ENCODE results near the gene FHIT. TPM values are rescaled to one million over a fixed set of nuclear protein-coding genes. Genes with fewer than 3 reads are reported as not detected.

FHIT gene
- total RNA-seq, 4 donors from 2014 or later = 1.6 to 12.9 (median 7.8) TPM

DNA sequence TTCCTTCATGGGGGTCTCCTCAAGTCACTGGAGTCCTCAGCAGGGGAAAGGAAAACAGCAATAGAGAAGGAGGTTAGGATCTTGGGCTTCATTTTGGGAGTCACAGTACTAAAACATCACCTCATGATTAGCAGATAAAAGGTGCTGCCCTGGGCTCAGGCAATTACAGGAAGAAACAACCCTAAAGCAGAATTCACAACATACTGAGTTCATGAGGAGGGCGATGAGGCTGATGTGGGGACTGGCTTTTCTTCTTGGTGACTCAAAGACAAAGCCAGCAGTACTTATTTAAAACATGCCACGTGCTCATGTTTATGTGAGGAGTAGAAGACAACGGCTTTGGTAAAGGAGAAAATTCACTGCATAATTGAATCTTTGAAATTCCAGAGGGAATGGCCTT lies 1379.1 kb downstream of the FHIT start:
- H3K4me3 ChIP-seq = no peak overlapping the region
- no peaks in the 10 kb centered on the region for H3K36me3 ChIP-seq
- 37 to 52% methylated on average over 3 of the region's 3 CpGs for WGBS, 2 donors
- no peaks in the 10 kb centered on the region for H3K9me3 ChIP-seq
- TF ChIP-seq, protein P1, sequence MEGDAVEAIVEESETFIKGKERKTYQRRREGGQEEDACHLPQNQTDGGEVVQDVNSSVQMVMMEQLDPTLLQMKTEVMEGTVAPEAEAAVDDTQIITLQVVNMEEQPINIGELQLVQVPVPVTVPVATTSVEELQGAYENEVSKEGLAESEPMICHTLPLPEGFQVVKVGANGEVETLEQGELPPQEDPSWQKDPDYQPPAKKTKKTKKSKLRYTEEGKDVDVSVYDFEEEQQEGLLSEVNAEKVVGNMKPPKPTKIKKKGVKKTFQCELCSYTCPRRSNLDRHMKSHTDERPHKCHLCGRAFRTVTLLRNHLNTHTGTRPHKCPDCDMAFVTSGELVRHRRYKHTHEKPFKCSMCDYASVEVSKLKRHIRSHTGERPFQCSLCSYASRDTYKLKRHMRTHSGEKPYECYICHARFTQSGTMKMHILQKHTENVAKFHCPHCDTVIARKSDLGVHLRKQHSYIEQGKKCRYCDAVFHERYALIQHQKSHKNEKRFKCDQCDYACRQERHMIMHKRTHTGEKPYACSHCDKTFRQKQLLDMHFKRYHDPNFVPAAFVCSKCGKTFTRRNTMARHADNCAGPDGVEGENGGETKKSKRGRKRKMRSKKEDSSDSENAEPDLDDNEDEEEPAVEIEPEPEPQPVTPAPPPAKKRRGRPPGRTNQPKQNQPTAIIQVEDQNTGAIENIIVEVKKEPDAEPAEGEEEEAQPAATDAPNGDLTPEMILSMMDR (IDR thresholded peaks at IDR 0.05) = no peak
- no peak for TF ChIP-seq POLR2A (IDR thresholded peaks at IDR 0.05)
- no peak for TF ChIP-seq EP300 (IDR thresholded peaks at IDR 0.05)
- no peaks in the 10 kb centered on the region for H3K4me1 ChIP-seq
- H3K27me3 ChIP-seq = no peaks in the 10 kb centered on the region
- no peak overlapping the region for H3K27ac ChIP-seq
- no peak for DNase-seq (ENCODE audit: low spot score in 2 of 2)

DNA sequence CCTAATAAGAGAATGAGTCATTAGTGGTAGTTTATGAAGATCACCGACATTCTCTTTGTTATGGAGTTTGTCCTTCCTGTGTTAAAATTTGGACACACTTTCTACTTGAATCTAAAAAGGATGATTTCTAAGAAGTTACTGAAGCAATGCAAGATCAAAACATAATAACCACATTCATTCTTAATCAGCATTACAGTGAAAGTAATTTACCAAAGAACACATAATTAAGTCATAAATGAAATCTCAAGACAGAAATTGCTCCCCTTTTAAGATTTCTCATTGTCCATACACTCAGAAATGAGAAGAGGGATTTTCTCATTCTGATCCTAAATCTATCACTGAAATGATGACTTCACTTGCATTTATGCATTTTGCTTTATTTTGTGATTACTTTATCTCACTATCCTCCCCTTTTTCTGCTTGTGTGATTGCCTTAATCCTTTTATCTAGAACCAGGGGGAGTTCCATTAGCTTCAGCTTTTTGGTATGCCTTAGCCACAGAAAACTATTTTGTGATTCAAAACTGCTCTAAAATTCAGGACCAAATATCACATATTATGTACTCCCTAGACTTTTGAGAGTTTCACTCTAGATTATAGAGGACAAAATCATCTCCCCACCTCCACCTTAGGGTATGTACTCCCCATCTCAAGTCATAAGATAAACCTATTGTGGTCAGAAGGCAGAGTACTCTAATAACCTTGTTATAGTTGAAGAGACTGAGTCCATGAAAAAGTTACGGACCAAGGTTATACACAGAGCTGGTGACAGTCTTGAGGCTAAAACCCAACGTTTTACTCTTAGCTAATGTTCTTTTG lies 1383.9 kb downstream of the FHIT start:
- Histone ChIP-seq H3K4me3 (no peak overlapping the region), H3K27ac (no peak overlapping the region), H3K27me3 (no peaks in the 10 kb centered on the region), H3K36me3 (no peaks in the 10 kb centered on the region), H3K9me3 (no peaks in the 10 kb centered on the region), H3K4me1 (no peaks in the 10 kb centered on the region)
- TF ChIP-seq POLR2A (IDR thresholded peaks at IDR 0.05) (no peak), EP300 (IDR thresholded peaks at IDR 0.05) (no peak)
- TF ChIP-seq, protein P1 (IDR thresholded peaks at IDR 0.05) = no peak
- 59 to 70% methylated on average over 3 of the region's 3 CpGs for WGBS, 2 donors
- DNase-seq (ENCODE audit: low spot score in 2 of 2) = no peak

GRCh38 chr3:59866076-59866475 lies 1385.2 kb downstream of the FHIT start:
- no peaks in the 10 kb centered on the region for H3K9me3 ChIP-seq
- no peak for DNase-seq (ENCODE audit: low spot score in 2 of 2)

GRCh38 chr3:59865351-59865750 lies 1385.9 kb downstream of the FHIT start:
- Histone ChIP-seq H3K9me3 (no peaks in the 10 kb centered on the region), H3K4me1 (no peaks in the 10 kb centered on the region), H3K27me3 (no peaks in the 10 kb centered on the region), H3K27ac (no peak overlapping the region), H3K36me3 (no peaks in the 10 kb centered on the region), H3K4me3 (no peak overlapping the region)
- TF ChIP-seq, protein P1 (IDR thresholded peaks at IDR 0.05) = no peak
- no peak for TF ChIP-seq EP300 (IDR thresholded peaks at IDR 0.05)
- no peak for DNase-seq (ENCODE audit: low spot score in 2 of 2)
- 52 to 59% methylated on average over 4 of the region's 4 CpGs for WGBS, 2 donors

More at GRCh38 chr3:59866076-59866475, 1385.2 kb downstream of the FHIT start:
- TF ChIP-seq EP300 (IDR thresholded peaks at IDR 0.05) (peak in 1 of 2 donors; percentile 61), POLR2A (IDR thresholded peaks at IDR 0.05) (no peak)
- WGBS, 2 donors = 55 to 60% methylated on average over 5 of the region's 5 CpGs
- Histone ChIP-seq H3K27me3 (no peaks in the 10 kb centered on the region), H3K4me3 (no peak overlapping the region), H3K36me3 (no peaks in the 10 kb centered on the region), H3K4me1 (no peaks in the 10 kb centered on the region), H3K27ac (no peak overlapping the region)

GRCh38 chr3:59862686-59863085 lies 1388.6 kb downstream of the FHIT start:
- TF ChIP-seq POLR2A (IDR thresholded peaks at IDR 0.05) (no peak), EP300 (IDR thresholded peaks at IDR 0.05) (no peak)
- TF ChIP-seq, protein P1 (IDR thresholded peaks at IDR 0.05) = no peak
- H3K4me1 ChIP-seq = no peaks in the 10 kb centered on the region
- WGBS, 2 donors = 81 to 88% methylated on average over 6 of the region's 6 CpGs
- H3K27me3 ChIP-seq = no peaks in the 10 kb centered on the region
- no peak overlapping the region for H3K4me3 ChIP-seq
- no peaks in the 10 kb centered on the region for H3K36me3 ChIP-seq
- DNase-seq (ENCODE audit: low spot score in 2 of 2) = no peak
- H3K27ac ChIP-seq = no peak overlapping the region
- H3K9me3 ChIP-seq = no peaks in the 10 kb centered on the region
